NCI-H146 treated with DMSO at 0.1 percent for 48 hours (cell line): ENCODE results near the gene EHBP1L1.

Experiments used
- DNase-seq: peaks from one replicate; lab custom pipeline; 2025; ENCODE audit not compliant: unreplicated experiment; lab: John Stamatoyannopoulos, UW

Gene EHBP1L1

DNA sequence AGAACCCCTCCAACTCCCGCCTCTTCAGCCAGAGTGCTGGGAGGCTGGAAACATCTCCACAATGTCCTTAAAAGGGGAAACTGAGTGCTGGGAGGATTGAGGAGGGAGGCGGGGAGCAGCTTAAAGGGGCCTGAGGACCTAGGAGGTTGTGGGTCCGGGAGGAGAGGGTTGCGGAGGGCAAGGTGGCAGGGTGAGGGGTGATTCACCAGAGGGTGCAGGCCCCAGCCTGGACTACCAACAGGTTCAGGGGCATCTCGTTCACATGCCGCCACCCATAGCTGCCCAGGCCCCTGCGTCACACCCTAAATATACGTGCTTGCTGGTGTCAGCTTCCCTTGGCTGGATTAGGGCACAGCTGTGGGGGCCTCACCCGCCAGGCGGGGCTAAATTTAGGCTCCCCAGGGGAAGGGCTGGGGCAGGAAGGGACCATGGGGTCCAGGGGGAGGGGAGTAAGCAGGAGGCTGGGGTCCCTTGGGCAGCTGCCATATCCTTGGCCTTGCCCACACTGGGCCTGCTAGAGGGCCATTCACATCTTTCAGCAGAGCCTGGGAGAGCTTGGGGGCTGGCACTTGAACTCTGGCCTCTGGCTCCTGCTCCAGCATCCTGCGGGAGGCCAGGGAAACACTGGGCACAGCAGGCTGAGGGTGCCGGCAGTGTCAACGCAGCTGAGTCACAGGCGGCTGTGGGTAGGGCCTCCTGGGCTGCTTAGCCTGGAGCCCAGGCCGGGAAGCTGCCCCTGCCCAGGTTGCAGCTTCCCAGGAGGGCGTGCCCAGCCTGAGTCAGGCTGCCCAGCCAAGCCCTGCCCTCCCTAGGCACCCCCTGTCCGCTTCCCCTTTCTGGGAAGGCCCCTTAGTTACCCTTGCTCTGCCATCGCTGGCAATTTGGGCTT is 1.3 kb downstream of the EHBP1L1 start:
- DNase-seq, result no peak

DNA sequence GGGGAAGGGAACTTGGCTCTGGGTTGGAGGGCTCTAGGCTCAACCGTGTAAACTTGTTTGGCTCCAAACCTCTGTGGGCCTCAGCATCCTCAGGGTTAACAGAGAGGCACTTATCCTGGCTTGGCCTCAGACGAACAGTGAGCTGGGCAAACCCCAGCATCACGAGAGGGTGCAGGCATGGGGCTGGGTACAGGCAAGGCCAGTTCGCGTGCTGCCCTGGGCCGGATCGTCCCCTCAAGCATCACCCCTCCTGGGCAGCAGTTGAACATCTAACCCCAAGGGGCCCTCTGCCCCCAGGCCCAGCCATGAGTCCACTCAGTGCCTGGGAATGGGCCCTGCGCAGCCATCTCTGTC is 1.9 kb downstream of the EHBP1L1 start:
- no peak for DNase-seq

DNA sequence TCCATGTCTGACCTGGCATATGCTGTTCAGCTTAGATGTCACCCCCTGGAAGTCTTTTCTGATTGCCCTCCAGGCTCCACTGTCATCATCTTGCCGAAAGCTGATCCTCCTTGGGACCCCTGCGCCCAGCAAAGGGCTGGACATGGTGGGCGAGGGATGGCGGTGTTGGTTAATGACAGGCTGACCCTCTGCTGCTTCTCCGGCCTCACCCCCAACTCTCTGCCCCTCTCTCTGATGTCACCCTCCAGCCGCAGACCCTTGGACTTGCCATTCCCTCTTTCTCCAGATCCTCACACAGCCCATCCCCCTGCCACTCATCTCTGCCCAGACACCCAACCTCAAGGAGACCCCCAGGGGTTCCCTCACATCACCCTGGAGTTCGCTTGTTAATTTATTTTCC is 2.3 kb downstream of the EHBP1L1 start:
- no peak for DNase-seq

DNA sequence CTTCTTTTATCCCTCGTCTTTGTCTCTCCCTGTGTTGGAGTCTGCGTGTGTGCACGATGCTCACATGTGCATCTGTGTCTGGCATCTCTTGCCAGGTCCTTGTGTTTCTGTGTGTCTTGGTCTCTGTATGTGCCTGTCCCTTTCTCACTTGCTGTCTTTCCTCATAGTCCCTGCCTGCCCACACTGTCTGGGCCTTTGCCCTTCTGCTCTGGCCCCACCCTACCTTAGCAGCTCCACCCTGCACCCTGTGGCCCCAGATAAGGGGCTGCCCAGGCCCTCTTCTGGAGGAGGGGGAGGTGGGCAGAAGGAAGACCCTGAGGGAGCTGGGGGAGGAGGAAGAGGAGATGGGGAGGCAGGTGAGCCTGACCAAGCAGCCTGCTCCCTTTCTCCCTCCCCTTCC is 2.8 kb downstream of the EHBP1L1 start:
- DNase-seq, result no peak

DNA sequence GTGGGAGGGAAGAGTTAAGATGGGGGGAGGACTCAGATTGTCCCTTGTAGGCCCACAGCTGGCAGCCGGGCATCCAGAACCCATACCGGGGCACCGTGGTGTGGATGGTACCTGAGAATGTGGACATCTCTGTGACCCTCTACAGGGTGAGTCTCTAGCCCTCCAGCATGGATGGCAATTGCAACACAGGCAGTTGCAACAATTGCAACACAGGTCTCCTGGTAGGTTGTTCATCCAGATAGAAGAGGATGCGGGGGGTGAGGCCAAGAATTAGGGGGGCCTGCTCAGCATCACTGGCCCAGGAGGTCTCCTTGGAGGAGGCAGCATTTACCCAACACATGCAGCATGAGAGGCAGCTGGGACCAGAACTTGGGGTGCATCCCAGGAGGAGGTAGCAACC is 3.4 kb downstream of the EHBP1L1 start:
- DNase-seq, result no peak

DNA sequence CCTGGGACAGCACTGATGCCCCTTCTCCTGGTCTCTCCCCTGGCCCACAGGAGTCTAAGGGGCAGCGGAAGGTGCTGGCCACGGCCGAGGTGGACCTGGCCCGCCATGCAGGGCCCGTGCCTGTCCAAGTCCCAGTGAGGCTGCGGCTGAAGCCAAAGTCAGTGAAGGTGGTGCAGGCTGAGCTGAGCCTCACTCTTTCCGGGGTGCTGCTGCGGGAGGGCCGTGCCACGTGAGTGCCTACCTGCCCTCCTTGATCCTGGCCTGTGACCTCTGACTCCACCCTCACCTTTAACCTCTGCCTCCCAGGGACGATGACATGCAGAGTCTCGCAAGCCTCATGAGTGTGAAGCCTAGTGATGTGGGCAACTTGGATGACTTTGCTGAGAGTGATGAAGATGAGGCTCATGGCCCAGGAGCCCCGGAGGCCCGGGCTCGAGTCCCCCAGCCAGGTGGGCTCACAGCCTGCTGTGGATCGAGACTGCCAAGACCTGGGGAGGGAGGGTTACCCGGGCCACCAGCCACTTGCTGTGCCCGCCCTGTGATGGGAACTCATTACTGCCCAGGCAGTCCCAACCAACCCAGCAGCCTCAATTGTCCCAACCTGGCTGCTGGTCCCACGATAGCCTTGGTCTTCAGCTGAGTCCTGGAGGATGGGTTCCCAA is 4.3 kb downstream of the EHBP1L1 start:
- DNase-seq, result no peak

DNA sequence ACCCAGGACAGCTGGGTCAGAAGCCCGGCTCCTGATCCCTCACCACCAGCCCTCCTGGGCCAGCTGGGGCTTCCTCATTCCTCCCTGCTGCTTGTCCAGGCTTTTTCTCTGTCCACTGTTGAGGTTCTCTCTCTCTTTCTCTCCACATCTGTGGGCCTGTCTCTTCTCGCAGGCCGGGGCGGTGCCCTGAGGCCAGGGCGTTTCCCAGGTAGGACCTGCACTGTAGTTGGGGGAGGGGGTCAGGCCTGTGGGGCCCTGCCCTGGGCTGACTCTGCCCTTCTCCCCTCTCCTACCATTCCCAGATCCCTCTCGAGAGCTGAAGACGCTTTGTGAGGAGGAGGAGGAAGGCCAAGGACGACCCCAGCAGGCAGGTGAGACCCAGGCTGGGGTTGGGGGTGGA is 4.9 kb downstream of the EHBP1L1 start:
- no peak for DNase-seq

DNA sequence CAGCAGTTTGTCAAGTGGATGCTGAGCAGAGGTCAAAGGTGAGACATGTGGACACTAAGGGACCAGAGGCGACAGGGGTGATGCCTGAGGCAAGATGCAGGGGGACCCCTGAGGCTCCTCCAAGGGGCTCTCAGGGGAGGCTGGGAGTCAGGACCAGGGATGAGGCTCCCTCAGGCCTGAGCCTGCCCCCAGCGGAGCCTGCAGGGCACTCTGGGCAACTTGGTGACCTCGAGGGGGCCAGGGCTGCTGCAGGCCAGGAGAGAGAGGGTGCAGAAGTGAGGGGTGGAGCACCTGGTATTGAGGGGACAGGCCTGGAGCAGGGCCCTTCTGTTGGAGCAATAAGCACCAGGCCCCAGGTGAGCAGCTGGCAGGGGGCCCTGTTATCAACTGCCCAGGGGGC is 6.1 kb downstream of the EHBP1L1 start:
- DNase-seq, result no peak

DNA sequence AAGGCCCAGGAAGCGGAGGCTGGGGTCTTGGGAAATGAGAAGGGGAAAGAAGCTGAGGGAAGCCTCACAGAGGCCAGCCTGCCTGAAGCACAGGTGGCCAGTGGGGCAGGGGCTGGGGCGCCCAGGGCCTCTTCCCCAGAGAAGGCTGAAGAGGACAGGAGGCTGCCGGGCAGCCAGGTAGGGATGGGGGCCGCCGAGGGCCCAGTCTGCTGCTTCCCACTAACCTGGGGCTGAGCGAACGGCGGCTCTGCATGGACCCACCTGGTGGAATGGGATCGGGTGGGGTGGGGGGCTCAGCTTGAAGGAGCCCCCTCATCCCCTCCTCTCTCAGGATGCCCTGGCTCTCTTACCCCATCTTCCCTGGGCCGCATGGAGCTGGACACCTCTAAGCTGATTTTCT is 7.7 kb downstream of the EHBP1L1 start:
- no peak for DNase-seq

DNA sequence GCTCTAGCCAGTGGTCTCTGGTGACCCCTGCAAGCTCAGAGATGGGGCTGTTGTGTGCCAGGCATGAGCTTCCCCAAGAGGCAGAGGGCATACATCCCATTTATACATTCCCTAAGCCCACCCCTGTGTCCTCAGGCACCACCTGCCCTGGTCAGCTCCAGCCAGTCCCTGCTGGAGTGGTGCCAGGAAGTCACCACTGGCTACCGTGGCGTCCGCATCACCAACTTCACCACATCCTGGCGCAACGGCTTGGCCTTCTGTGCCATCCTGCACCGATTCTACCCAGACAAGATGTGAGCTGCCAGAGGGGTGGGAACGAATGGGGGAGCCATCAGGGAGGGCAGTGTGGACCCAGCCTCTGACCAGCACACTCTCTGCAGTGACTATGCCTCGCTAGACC is 8.3 kb downstream of the EHBP1L1 start:
- no peak for DNase-seq

DNA sequence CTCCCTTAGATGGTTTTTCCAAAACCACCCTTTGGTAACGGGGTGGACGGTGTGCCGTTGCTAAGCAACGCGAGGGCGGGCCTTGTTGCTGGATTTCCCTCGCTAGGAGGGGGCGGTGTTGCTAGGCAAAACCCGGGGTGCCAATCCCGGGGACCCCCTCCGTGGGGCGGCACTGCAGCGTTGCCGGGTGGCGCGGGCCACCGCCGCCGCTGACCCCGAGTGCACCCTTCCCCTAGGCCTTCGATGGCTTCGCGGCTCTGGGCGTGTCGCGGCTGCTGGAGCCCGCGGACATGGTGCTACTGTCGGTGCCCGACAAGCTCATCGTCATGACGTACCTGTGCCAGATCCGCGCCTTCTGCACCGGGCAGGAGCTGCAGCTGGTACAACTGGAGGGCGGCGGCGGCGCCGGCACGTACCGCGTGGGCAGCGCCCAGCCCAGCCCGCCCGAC is 8.9 kb downstream of the EHBP1L1 start:
- DNase-seq, result no peak

DNA sequence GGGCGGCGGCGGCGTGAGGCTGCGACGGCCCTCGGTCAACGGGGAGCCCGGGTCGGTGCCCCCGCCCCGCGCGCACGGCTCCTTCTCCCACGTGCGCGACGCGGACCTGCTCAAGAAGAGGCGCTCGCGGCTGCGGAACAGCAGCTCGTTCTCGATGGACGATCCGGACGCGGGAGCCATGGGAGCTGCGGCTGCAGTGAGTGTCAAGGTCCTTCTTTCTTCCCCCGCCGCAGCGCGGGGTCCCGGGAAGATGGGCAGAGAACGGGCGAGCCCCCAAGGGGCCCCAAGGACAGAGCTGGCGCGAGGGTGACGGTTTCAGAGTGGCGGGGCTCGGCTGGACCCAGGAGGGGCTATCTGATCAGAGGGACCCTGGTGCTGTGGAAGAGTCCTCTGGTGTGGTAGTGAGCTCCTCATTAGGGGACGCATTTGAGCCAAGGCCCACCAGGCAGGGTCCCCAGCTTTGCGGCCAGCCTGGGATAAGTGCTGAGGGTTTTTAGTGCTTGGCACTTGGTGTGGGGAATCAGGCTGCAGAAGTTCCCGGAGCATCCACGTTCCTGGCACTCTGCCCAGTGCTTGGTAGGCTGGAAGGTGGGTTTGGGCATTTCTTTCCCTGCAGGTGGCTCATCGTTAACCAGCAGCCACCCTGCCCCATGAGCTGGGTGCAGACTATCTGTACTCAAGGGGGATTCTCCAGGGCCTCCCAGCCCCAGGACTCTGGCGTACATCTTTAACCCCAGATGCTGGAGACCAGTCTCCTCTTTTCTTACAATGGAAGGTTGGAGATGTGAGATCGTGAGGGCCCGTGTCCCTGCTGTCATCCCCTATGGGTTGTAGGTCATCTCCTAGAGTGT is 9.8 kb downstream of the EHBP1L1 start:
- DNase-seq, result no peak

DNA sequence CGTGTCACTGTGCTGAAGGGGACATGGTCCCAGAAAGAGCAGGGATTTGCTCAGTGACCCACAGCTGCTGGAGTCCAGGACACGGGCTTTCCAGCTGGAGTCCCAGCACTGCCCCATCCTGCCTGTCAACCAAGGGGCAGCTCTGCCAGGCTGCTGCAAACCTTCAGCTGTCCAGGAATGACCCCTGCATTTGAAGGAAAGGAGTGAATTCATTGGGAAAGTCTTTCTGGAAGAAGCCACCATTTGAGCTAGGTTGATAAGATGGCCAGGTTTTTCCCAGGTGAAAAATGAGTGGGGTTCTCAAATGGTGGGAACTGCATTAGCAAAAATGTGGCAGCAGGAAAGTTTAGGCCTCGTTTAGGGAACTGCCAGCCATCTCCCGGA is 10.4 kb downstream of the EHBP1L1 start:
- no peak for DNase-seq

DNA sequence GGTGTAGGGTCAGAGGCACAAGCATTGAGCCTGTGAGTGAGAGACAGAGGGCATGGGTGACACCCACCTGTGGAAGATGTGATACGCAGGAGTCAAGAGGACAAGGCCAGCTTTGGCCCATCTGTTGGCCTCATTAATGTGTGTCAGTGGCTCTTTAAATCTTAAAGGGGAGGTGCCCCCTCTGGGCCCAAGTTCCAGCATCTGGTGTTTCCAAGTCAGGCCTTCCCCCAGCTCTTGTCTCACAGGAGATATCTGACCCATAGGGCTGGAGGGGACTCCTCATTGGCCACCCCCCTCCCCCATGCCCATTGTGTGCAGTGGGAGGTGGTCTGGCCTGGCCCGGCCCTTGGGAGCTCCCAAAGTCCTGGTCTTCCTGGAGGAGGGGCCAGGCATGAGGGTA is 10.8 kb downstream of the EHBP1L1 start:
- no peak for DNase-seq

DNA sequence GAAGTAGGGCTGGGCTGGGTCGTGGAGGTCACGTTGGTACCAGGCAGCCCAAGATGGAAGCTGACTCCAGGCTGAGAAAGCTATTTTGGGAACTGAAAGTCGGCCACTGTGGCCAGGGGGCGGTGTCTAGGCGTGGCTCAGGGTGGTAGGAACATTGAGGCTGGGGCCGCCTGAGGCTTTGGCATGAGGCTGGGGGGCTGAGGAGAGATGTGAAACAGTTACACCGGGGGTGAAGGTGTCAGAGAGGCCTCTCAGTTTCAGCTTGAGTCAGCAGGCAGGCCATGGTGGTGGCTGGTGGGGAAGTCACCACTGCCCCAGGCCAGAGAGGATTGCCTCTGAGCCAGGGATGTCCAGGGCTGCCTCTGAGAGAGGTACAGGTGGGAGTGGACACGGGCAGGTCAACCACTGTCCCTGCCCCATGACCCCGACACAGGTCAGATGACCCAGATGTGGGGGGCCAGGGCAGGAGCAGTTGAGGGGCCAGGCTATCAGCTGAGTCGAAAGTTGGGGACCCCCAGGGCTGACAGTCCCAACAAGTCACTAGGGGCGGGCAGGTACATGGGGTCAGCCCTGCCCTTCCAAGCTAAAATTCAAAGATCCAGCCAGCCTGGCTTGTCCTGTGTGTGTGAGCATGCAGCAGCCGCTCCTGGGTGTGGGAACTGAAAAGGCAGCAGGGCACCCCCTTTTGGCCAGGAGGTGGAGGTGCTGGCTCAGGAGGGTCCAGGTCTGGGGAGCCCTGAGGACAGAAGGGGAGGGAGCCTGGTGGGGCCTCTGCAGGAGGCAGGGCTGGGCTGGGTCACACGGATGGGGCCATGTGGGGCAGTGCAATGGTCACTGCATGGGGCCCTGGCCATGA is 12.6 kb downstream of the EHBP1L1 start:
- no peak for DNase-seq

DNA sequence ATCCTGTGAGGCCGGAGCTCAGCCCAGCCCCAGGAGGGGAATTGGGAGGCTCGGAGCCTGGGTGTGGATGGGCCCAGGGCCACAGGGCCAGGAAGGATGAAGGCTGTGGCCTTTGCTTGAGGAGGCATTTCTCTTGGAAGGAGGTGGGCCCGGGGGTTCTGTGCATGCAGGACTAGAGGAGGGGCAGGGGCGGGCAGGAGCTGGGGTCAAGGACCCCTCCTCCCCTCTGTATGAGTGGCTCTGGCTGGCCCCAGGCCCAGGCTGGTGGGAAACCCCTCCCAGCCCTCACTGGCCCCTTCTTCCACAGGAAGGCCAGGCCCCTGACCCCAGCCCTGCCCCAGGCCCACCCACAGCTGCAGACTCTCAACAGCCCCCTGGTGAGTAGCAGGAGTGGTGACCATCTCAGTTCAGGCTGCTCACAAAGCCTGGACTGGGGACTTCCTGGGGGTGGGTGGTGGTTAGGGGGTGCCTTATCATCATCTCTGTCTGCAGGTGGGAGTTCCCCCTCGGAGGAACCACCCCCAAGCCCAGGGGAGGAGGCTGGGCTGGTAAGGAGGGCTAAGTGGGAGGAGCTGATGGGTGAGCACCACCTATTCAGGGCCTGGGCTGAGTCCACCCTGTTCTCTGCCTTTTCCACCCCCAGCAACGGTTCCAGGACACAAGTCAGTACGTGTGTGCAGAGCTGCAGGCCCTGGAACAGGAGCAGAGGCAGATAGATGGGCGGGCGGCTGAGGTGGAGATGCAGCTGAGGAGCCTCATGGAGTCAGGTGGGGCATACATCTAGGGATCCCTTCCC is 13.8 kb downstream of the EHBP1L1 start:
- DNase-seq, result no peak

DNA sequence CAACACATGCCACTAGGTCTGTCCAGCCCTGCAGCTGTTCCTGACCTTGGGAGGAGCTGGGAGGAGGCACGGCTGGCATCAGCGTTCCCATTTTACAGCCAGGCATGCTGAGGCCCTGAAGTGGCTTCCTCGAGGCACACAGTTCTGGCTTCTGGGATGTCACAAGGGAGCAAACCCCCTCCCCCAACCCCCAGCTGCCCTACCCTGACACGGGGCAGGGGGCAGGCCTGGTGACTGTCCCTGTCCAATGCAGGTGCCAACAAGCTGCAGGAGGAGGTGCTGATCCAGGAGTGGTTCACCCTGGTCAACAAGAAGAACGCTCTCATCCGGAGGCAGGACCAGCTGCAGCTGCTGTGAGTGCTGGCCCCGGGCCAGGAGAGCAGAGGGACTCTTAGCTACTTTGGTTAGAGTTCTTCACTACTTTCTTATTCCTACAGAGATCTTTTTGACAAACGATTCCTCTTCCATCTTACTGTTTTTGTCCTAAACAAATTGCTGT is 14.4 kb downstream of the EHBP1L1 start:
- no peak for DNase-seq

DNA sequence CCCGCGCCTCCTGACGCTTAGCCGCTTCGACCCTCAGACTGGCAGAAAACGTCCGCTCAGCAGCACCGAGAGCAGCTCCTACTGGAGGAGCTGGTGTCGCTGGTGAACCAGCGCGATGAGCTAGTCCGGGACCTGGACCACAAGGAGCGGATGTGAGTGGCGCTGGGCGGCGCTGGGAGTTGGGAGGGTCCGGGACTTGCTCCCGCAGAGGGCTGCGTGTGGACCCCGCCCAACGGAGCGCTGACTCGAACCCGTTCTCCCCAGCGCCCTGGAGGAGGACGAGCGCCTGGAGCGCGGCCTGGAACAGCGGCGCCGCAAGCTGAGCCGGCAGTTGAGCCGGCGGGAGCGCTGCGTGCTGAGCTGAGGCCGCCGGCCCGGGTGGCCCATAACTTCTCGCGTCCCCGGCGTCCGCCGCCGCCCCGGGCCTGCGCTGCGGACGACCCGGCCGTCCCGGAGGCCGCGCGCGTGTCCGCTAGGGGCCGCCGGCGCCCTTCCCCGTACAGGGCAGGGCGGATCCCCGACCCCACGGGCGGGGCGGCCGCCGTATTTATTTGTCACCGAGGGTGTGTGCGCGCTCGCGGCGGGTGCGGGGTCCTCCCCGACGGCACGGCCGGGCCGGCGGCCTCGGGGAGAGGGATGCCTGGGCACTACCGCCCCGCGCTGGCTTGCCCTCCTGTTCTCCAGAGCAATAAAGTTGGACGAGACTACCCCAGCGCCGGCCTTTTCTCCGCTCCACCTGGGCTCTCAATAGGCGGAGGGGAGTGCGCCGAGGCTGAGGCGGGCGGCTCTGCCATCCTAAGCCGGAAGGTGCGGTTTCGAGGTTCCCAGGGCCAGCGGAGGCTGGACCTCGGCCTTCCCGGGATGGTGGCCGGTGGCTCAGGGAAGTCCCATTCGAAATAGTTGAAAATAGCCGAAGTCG is 16.3 kb downstream of the EHBP1L1 start:
- DNase-seq, result no peak
